Measurements from ENCODE around the gene SUSD6.

The SUSD6 gene

DNA sequence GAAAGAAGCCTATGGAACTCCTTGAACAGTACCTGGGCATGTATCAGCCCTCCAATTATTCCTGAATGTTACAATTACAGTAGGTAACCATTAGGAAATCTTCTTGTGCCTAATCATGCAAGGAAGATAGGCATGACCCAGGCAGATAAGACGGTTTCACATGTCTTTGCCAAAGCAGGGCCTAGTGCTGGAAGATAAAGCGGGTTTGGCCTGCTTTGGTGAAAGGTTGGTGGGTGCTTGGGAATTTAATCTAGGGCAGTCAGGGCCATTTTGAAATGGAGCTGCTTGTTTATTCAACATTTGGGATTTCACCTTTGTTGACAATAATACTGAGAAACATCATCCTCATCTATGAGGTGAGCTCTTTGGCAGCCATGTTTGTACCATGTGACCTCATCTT, 143.1 kb downstream of the SUSD6 start:
- Histone ChIP-seq H3K4me1 (ENCODE audit: low read length) (no peaks in the 10 kb centered on the region), H3K27ac (ENCODE audit: low read length) (no peak overlapping the region), H2AFZ (ENCODE audit: low read length) (no peak overlapping the region), H4K20me1 (ENCODE audit: insufficient read depth, low read length) (no peaks in the 10 kb centered on the region), H3K36me3 (replicated peaks; ENCODE audit: insufficient read depth, low read length) (no peaks in the 10 kb centered on the region), H3K4me2 (ENCODE audit: low read depth, low read length) (no peak overlapping the region), H3K9ac (ENCODE audit: low read length) (no peak overlapping the region), H3K79me2 (ENCODE audit: low read length) (no peaks in the 10 kb centered on the region), H3K9me2 (replicated peaks; ENCODE audit: insufficient read depth, low read length) (no peaks in the 10 kb centered on the region), H3K27me3 (replicated peaks; ENCODE audit: insufficient read depth, low read length) (no peaks in the 10 kb centered on the region), H3F3A (ENCODE audit: insufficient read depth, low read length) (no peaks in the 10 kb centered on the region), H3K4me3 (ENCODE audit: low read length) (no peak overlapping the region), H3K9me3 (replicated peaks; ENCODE audit: insufficient read depth, low read length) (no peaks in the 10 kb centered on the region)
- no peak for DNase-seq
- TF ChIP-seq, protein P1, sequence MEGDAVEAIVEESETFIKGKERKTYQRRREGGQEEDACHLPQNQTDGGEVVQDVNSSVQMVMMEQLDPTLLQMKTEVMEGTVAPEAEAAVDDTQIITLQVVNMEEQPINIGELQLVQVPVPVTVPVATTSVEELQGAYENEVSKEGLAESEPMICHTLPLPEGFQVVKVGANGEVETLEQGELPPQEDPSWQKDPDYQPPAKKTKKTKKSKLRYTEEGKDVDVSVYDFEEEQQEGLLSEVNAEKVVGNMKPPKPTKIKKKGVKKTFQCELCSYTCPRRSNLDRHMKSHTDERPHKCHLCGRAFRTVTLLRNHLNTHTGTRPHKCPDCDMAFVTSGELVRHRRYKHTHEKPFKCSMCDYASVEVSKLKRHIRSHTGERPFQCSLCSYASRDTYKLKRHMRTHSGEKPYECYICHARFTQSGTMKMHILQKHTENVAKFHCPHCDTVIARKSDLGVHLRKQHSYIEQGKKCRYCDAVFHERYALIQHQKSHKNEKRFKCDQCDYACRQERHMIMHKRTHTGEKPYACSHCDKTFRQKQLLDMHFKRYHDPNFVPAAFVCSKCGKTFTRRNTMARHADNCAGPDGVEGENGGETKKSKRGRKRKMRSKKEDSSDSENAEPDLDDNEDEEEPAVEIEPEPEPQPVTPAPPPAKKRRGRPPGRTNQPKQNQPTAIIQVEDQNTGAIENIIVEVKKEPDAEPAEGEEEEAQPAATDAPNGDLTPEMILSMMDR (IDR thresholded peaks at IDR 0.05; ENCODE audit: low read length), result no peak
- TF ChIP-seq EZH2phosphoT487 (IDR thresholded peaks at IDR 0.05; ENCODE audit: low read length) (no peak), EZH2 (optimal IDR thresholded peaks at IDR 0.05; ENCODE audit: low read depth, low read length) (no peak)

DNA sequence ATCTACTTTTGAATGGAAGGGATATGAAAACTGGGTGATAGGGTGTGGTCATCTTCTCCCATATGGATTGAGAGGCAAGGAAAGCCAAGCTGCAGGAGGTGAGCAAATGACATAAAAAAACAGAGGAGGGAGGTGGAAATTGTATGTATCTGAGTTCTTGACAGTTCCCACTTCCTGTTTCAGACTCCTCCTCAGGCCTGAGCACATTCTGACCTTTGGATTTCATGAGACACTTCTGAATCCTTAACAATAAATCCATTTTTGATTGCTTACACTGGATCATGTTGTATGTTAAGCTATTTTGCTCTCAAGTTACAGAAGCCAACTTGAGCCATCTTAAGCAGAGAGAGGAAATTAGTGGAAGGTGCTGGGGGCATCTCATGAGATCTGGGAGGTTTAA, 143.9 kb downstream of the SUSD6 start:
- TF ChIP-seq EZH2 (optimal IDR thresholded peaks at IDR 0.05; ENCODE audit: low read depth, low read length) (no peak), EZH2phosphoT487 (IDR thresholded peaks at IDR 0.05; ENCODE audit: low read length) (no peak)
- TF ChIP-seq, protein P1 (IDR thresholded peaks at IDR 0.05; ENCODE audit: low read length), result no peak
- Histone ChIP-seq H3K9me2 (replicated peaks; ENCODE audit: insufficient read depth, low read length) (no peaks in the 10 kb centered on the region), H3K4me3 (ENCODE audit: low read length) (no peak overlapping the region), H3K36me3 (replicated peaks; ENCODE audit: insufficient read depth, low read length) (no peaks in the 10 kb centered on the region), H3K27ac (ENCODE audit: low read length) (no peak overlapping the region), H3K79me2 (ENCODE audit: low read length) (no peaks in the 10 kb centered on the region), H3F3A (ENCODE audit: insufficient read depth, low read length) (no peaks in the 10 kb centered on the region), H3K4me1 (ENCODE audit: low read length) (no peaks in the 10 kb centered on the region), H3K4me2 (ENCODE audit: low read depth, low read length) (no peak overlapping the region), H3K9ac (ENCODE audit: low read length) (no peak overlapping the region), H2AFZ (ENCODE audit: low read length) (no peak overlapping the region), H3K27me3 (replicated peaks; ENCODE audit: insufficient read depth, low read length) (no peaks in the 10 kb centered on the region), H3K9me3 (replicated peaks; ENCODE audit: insufficient read depth, low read length) (no peaks in the 10 kb centered on the region), H4K20me1 (ENCODE audit: insufficient read depth, low read length) (no peaks in the 10 kb centered on the region)
- no peak for DNase-seq

DNA sequence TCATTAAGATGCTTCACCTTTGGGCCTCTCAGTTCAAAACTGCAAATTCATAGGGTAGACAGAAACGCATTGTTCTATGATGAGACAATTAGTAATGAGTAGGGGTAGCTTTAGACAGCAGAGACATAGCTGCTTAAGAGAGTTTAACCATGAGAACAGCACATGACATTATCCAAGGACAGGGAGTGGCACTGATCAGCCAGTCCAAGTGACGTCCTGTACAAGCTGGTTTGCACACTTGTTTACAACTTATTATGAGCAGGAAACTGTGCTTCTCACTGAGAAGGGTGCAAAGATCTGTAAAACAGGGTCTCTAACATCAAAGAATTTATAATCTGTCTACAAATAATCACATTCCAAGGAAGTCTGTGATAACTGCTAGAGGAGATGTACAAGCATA, 144.4 kb downstream of the SUSD6 start:
- no peak for DNase-seq
- H2AFZ ChIP-seq (ENCODE audit: low read length), result no peak overlapping the region
- no peak overlapping the region for H3K4me3 ChIP-seq (ENCODE audit: low read length)

More for the DNA sequence above, 144.4 kb downstream of the SUSD6 start:
- Histone ChIP-seq H3K9me2 (replicated peaks; ENCODE audit: insufficient read depth, low read length) (no peaks in the 10 kb centered on the region), H3K4me1 (ENCODE audit: low read length) (no peaks in the 10 kb centered on the region), H3K4me2 (ENCODE audit: low read depth, low read length) (no peak overlapping the region), H4K20me1 (ENCODE audit: insufficient read depth, low read length) (no peaks in the 10 kb centered on the region), H3K9ac (ENCODE audit: low read length) (no peak overlapping the region), H3K27me3 (replicated peaks; ENCODE audit: insufficient read depth, low read length) (no peaks in the 10 kb centered on the region), H3K9me3 (replicated peaks; ENCODE audit: insufficient read depth, low read length) (no peaks in the 10 kb centered on the region), H3K79me2 (ENCODE audit: low read length) (no peaks in the 10 kb centered on the region), H3K27ac (ENCODE audit: low read length) (no peak overlapping the region), H3F3A (ENCODE audit: insufficient read depth, low read length) (no peaks in the 10 kb centered on the region), H3K36me3 (replicated peaks; ENCODE audit: insufficient read depth, low read length) (no peaks in the 10 kb centered on the region)
- TF ChIP-seq, protein P1 (IDR thresholded peaks at IDR 0.05; ENCODE audit: low read length), result no peak
- TF ChIP-seq EZH2phosphoT487 (IDR thresholded peaks at IDR 0.05; ENCODE audit: low read length) (no peak), EZH2 (optimal IDR thresholded peaks at IDR 0.05; ENCODE audit: low read depth, low read length) (no peak)

Data from MM.1S (cell line).